HG03280 (cell line): ENCODE data around the gene CST9L.

Experiments
- ATAC-seq: cut with Tn5 transposase; IDR thresholded peaks from one replicate; pipeline ENCODE4 v1.9.1; 2021; ENCODE audit warnings: mild to moderate bottlenecking, moderate library complexity; ENCODE audit not compliant: unreplicated experiment

Gene CST9L, protein sequence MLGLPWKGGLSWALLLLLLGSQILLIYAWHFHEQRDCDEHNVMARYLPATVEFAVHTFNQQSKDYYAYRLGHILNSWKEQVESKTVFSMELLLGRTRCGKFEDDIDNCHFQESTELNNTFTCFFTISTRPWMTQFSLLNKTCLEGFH

DNA sequence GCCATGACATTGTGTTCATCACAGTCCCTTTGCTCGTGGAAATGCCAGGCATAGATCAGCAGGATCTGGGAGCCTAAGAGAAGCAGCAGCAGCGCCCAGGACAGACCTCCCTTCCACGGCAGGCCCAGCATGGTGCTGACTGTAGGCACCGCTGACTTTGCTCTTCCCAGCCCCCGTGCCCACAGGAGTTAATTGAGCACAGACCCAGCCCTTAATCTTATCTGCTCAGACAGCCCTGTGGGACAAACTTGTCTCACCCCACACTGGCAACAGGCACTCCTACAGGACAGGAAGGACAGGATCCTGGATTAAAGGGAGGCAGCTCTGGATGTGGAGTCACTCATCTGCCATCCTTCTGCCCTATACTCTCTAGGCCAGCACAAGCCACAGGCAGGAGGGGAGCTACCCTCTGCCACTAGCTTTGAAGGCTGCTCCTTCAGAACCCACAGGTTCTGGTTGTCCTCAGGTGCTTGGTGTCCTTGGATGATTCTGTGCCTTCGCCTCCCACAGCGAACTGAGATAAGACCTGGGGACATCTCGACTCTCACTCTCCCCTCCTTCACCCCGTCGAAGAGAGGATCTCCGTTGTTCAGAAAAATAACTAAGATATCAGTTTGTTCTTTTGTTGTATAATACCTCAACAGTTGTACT, at the start of gene CST9L:
TSS of gene CST9L (minus strand) at position 165 of the 651 bp plus-strand sequence. CDS start at position 131, 34 bp downstream.
- ATAC-seq: no peak

DNA sequence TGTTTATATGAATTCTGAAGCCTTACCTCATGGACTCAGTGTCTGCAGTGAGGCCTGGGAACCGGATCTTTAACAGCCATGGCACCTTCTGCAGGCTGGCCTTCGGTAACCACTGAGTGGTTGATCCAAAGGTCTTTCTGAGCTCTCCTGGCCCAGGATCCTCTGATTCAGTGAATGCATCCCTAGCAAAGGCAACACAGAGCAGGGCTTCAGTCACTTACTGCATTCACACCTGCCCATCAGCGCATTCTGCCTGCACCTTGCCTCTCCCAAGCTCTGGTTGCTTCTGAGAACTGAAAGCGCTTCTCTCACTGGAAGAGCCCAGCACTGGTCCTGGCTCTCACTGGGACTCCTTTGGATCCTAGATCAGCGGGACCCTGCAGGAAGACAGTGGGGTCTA, 45.9 kb upstream of the CST9L start:
- no peak for ATAC-seq

DNA sequence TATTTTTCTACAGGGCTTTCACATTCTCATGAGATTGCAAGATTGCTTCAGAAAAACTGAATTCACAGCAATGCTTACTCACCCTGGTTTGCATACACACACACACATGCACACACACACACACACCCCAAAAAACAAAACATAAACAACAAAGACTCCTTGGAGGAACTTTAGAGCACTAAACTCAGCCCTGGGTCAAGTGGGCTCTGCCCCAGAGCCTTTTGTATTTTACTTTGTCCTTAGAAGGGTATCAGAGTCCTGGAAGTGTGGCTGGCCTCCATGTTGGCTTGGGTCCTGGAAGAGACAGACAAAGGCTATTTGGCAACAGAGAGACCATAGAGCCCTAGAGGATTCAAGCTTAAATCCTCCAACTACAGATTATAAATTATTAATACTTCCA, 45.4 kb upstream of the CST9L start:
- no peak for ATAC-seq

DNA sequence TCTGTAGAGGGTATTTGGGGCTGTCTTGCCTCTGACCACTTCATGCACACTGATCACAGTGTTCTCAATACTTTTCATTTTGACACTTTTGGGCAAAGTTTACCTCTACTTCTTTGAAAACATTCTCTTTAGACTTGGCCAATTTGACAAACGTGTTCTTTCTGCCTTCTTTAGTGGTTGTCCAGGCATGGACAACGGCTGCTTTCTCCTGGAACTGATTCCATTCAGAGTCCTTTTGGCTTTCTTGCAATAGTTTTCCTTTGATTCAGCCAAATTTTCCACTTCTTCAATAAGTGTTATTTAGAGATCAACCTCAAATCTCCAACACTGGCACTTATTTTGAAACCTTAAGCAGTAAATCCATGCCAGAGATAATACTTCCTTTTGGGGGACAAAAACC, 44.1 kb upstream of the CST9L start:
- ATAC-seq: no peak

DNA sequence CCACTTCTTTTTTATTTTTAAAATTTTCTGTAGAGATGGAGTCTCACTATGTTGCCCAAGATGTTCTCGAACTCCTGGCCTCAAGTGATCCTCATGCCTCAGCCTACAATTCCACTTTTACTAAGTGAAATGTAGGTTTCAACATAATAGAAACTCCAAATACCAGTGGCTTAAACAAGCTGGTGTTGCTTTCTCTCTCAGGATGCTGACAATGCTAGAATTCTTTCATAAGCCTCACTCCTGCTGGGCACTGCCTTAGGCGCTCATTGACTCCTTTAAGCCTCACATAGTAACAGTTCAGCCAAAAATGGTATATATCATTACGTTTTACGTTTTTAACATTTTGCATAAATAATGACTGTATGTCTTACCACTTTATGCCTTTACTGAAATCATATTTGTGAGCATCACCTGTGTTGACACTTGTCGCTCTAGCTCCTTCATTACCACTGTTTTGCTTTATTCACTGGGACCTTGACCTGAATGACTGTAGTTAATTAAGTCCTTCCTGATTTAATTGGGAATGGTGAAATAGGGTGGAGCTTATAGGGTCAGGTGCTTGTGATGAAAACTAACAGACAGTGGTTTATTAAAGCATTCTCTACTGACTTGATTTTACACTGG, 41.3 kb upstream of the CST9L start:
- no peak for ATAC-seq

DNA sequence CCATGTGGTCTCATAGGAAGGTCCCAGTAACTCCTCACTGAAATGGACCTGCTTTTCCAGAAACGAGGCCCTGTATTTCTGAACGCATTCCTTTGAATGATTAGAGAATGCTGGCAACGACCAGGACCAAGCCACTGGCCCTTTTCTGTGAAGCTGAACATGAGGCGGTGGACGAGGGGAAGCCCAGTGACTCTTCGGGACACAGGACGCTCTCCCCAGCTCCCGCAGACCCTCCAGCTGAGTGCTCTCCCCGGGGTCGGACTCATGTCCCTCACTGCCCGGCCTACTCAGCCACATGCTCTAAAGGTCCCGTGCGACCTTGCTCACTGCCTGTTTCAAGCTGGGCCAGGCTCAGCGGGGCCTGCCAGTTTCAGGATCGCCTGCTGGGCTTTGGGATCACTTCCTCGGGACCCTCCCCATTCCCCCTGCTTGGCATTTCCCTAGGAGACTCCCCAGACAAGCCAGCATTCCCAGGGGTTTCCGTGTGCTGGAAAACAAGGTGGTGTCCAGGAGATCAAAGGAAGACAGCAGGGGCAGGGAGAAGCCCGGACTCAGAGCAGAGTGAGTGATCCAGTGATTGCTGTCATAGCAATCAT, 40.1 kb upstream of the CST9L start:
- ATAC-seq: no peak

DNA sequence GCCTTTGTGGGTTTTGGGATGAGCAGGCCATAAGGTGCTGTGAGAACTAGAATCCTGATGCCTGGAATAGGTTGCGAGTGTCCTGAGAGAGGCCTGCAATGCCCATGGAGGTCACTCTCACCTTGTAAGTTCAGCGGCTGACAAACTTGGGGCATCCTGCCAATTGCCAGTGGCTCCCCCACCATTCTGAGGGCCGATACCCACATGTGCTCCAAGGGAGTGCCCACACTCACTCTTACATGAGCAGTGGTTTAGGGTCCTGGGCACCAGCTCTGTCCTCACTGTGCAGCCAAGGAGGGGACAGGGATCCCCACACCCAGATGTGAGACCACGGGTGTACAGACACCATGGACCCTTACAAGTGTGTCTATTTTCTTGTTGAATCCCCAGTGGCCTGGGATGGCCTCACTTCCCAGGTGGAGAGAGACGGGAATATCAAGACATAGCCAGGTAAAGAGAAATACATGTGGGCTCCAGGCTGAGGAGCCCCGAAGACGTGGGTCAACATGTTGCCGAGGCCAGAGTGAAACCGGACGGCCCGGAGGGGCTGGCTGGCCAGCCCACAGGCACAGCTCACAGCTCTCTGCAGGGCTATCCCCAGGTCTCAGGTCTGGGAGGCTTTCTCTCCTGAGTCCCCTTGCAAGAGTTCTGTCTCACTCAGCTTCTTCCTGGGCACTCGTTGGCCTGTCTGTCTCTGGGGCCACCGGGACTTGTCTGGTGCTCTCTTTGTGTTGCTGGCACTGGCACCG, 39.4 kb upstream of the CST9L start:
- no peak for ATAC-seq

DNA sequence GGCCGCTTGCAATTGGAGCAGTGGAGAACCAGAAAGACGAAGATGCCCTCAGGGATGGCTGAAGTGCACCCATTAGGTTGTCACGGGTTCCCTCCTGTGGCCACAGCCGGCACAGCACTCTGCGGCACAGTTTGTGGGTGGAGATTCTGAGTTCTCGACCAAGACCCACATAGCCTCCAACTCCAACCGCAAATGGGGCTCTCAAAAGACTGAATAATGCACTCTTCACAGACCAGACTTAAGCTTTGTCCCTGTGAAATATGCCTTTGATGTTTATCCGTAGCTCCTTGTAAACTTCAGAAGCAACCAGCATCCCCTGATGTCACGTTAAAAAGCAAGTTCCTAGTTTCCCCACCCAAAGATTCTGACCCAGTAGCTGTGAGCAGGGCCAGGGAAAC, 38.4 kb upstream of the CST9L start:
- peak; percentile 95 for ATAC-seq

DNA sequence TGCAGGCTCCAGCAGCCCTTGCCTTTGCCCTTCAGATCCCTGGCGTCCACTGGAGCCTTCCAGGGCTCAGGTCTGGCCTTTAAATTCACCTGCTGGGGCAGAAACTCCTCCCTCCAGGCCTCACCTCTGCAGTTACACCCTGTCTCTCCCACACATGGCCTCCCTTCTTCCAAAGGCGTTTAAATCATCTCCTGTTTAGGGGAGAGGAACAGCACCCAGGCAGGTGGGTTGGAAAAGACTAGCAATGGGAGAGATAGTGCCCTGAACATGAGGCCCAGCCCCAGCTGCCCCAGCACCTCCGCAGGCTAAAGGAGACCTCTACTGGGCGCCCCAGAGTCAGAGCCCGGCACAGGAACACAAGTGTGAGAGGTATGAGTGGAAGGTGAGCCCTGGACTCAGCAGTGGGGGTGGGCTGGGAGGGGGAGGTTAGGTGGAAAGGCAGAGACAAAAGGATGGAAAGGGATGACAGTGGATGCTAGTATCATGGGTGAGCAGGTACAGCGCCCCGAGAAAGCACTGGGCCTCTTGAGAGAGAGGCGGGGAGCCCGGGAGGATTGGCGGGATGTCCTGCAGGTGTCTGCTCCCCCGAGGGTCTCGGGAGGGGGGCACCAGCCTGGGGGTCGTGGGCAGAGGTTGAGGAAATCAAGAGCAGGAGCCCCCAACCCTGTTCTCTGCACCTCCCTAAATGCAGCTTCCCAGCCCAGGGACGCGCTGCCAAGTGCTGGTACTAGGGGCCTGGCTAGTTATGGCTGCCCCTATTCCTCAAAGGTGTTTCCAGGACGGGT, 37.8 kb upstream of the CST9L start, which contains the start of gene CST9:
TSS of gene CST9 (minus strand) at position 51 of the 785 bp plus-strand sequence. CDS start 53 bp downstream, outside the sequence.
- ATAC-seq: no peak

DNA sequence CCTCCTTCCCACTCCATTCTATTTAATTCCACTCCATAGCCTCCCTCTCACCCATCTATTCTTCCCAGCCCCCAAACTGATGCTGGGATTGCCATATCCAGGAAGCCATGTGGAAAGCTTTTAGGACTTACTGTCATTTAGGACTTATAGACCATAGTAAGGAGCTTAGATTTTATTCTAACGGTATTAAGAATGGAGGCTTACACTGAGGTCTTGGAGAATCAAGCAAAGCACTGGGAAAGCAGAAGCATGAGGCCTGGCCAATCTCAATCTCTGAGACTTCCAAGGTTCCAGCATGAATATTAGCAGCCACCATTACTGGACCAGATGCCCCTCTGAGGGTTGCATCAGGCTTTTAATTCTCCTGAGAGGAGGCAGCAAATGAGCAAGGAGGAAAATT, 36.0 kb upstream of the CST9L start:
- ATAC-seq: no peak

DNA sequence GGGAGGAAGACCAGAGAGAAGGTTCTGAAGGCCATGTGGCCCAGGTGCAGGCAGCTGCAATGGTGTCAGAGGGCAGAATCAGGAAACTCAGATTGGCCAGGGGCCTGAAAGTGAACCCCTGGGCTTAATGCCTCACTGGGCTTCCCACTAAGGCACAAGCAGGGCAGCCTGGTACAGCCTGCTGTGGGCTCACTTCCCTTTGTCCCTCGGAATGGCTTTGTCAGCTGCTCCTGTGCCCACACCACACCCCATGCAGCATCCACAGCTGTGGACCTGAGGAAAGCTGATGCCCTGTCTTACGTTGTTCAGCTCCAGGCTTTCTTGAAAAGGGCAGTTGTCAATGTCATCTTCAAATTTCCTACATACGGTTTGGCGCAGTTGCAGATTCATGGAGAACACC, 35.0 kb upstream of the CST9L start:
- ATAC-seq: no peak

DNA sequence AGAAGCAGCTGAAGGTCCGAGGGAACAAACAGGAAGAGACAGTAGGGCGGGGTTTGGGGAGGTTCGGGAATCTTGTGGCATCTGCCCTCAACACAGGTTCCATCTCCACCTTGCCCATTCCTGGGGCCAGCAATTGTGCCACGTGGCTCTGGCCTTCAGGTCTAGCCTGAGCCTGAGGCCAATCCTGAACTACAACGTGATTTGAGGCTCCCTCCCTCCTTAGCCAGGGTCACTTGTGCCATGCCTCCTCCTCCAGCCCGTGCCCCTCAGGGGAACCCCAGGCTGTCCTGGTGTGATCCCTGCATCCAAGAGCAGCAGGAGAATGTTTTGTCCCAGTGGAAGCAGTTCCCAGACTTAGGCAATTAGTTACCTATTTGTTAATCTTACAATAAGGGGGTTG, 34.4 kb upstream of the CST9L start:
- ATAC-seq: no peak

DNA sequence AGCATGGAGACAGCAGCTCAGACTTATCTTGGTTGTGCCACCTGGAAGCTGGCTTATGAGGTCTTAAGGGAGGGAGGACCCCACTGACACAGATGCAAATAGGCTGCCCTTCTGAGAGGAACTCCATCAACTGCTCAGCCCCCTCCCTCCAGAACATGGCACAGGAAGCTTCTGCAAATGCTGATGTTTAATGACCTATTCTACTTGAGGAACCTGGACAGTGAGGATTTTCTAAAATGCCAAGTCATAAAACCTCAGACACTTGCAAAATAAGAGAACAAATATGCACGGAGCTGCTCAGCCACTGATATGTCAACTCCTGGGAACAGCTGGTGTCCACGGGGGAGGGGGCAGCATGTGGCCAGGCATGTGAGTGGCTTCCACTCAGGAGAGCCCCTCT, 34.0 kb upstream of the CST9L start:
- no peak for ATAC-seq

DNA sequence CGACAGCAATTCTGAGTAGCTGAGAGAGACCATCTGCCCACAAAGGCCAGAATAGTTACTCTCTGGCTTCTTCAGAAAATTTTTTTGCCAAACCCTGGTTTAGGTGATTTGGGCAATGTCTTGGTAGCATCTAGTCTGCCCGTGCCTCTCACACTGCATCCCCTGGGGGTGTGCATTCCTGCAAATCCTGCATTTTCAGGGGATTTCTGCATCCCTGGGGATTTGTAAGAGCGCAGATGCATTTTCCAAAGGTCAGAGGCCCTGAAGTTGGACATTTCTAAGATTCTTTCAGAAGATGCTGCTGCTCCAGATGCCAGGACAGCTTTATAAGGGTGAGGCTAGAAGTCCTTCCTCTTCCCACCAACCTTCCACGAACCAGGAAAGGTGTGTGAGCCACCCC, 33.4 kb upstream of the CST9L start:
- ATAC-seq: no peak

DNA sequence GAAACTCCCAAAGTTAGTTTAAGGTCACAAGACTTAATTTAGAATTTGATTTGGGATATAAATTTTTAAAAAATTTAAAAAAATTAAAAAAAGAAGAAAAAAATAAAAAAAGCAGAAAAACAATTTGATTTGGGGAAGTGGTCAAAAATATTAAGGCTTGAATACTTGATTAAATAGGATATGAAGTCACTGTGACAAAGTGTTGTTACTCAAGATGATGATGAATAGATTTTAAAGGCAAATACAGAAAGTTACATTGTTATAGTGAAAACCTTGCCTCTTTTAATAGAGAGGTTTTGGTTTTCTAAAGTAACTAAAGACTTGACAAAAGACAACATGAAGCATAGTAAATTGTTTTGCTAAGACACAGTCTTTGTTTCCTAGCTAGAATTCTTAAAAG, 30.2 kb upstream of the CST9L start:
- no peak for ATAC-seq

DNA sequence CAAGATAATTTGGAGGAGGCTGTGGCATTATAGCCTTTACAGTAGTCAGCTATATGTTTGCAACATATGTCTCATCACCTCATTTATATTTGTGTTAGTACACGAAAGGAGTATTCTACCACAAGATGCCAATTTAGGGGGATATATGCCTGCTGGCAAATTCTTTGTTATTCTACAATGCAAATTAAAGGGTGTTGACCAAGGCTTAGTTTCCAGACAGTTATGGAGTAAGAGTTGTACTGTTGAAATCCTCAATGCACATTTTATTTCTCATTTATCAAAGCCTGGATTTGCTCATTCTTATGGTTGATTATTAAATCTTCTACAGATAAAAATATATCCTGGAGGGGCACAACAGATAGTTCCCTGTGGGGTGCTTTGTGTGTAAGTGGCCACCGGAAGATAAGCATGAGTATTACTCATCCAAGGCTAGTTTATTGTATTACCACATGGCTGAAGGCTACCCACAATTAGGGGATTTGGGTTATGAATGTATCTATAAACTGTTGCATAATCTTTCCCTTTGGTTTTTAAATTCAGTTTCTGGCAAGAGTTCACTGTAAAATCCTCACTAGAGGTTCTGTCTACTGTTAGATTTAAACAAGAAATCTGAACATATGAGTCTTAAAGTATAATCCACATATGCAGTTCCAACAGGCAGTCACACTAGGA, 28.4 kb upstream of the CST9L start:
- ATAC-seq: no peak

DNA sequence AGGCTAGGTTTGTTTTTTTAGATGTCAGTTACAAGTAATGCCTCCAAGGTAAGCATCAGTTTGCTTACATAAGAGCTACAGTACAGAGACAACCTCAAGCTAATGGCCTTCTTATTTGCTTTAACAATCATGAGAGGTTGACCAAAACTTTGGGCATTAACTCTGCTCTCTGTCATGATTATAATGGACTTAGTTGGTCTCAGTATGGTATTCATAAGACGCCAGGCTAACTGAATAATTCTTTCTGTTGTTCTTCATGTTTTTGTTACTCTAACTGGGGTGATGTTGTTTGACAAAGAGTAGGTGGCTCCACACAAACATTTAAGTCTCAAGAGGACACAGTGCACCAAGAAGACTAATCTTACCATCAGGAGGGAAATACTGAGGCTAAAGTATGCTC, 27.7 kb upstream of the CST9L start:
- no peak for ATAC-seq

DNA sequence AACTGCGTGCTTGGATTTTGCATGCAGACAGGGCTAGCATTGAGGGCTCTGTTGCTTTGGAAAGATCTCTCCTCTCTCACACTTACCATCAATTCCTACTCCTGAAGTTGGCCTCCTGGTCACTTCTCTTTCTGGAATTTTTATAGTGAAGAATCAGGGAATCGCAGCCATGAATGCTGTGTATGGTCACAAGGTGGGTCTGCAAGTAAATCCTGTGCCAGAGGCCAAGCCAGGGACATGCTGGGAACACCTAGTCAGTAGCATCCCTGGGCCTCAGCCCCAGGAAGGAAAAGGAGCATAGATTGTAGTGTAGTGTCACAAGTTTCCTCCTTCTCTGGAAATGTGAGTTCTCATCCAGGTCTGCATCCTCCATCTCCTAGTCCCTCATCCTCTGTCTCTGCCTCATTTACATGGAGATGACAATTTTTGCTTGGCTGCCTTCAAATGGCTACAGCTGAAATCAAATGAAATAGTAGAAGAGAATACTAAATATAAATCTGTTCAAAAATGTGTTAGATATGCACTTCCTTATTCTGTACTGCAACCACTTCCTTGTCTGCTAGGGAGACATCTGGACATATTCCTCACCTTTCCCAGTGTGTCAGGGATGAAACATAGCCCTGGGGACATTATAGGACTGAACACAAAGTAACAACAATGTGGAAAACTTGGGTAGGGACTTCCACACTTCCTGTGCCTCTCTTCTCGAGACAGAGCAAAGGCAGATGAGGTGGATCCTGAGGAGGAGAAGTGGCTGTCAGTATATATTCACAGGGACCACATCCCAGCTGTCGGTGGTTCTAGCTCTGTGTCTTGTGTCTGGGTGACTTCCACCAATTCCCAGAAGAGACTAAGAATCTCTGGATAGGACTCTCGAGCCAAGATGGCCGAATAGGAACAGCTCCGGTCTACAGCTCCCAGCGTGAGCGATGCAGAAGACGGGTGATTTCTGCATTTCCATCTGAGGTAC, 20.4 kb upstream of the CST9L start:
- no peak for ATAC-seq

DNA sequence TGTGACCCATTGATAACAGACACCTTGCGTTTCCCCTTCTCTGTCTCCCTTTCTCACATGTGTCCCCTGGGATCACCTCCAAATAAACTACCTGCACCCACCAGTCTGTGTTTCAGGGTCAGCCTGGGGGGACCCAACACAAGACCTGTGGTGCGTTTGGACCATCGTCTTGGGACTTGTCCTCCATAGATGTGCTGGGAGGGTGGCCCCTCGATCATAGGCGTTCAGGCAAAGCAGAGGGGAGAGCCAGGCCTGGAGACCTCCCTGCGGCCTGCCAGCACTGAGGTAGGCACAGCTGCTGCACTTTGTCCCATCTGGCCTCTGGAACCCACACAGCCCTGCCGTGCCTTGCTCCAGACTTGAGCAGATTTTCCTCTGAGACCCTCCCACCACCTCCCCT, 19.3 kb upstream of the CST9L start:
- no peak for ATAC-seq
